A549 treated with AZD9567 at 1 μM for 4 hours (cell line): ENCODE measurements around the gene OR6S1. TPM values are rescaled to one million over a fixed set of nuclear protein-coding genes. Genes with fewer than 3 reads are reported as not detected.

Experiments
- total RNA-seq: library from RNA; stranded (reverse); fragments of 200-300 nt; extraction: Qiagen RNA extraction; gene quantifications from 5 replicates; pipeline ENCODE4 v1.2.3, GENCODE V29; 2022; ENCODE audit not compliant: insufficient read depth

The OR6S1 gene
- not detected in 5 replicates for total RNA-seq

DNA sequence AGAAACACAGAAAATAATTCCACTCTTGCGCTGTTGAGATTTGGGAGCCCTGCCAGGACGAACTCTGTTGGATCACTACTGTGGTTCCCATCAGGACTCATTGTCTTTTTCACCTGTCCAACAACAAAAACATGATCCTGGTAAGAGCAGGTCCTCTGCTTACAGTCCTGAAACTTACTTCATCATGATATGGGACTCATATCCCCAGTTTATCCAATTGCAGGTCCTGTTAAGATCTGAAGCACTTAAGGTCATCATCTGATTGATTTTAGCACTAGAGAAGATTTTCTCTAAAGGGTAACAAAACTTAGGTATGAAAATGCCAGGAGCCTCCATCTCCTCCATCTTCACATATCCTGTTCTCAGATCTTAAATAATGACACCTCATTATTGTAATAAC, at the start of gene OR6S1:
Gene OR6S1, minus strand, starts transcription at position 101 of the 400 bp plus-strand sequence. Its CDS starts 0 bp downstream, at position 101.

DNA sequence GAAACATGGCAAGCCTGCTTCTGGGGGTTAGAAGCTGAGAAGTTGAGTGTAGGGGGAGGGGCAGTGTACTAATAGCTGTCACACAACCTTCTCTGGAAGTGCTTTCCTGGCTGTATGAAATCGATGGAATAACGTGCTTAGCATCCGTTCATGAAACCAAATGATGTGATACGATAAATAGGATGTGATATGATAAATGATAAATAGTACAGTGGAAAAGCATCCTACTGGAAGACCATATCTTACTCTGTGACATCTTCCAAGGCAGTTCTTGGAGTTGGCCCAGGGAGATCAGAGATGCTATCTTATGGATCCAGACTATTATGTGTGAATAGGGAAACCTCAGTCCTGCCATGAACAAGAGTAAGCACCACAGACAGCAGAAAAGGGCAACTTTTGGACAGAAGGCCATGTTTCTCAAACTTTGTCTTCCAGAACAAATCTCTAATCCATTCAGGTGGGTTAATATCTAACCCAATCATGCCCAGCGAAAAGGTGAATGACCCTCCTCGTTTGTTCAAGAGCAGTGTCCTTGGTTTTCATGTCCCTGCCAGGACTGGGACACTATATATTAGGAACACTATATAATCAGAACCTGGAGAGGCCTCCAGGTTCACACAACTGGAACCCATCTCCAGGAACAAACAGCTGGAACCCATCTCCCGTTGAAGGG, 46.8 kb upstream of the OR6S1 start, which contains the start of gene ANG:
Gene ANG, plus strand, starts transcription at position 598 of the 673 bp plus-strand sequence. CDS start 4,801 bp downstream, outside the sequence.

DNA sequence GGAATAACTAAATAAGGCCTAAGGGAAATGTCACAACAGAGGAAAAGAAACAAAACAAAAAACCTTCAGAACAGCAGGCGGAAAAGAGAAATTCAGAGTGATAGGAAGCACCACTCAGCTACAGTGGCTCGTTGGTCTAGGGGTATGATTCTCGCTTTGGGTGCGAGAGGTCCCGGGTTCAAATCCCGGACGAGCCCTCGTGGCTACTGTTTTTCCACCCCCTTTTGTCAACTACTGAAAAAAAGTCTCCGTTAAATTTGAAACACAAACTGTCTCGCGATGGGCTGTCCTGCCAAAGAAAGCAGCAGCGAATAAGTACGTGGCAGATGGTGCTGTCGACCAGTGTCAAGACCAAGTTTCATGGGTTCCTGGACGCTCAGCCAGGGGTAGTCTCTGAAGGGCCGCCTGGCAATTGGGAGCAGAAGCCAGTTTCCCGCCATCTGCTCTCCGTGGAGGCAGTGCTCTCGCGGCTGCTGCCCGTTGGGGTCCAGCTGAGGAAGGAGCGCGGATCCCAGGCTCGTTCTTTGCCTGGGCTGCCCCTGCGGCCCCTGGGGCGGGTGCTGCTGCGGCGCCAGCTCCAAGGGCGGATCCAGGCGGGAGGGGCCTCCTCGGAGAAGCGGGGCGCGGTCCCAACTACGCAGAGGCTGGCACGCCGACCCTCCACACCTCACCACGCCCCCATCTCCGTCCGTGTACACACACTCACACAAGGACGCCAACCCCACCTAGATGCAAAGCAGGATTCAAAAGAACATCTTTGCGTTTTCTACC, 42.6 kb upstream of the OR6S1 start, which contains the start of gene RNASE4:
Gene RNASE4, plus strand, starts transcription at position 670 of the 771 bp plus-strand sequence. CDS start 14,812 bp downstream, outside the sequence.

DNA sequence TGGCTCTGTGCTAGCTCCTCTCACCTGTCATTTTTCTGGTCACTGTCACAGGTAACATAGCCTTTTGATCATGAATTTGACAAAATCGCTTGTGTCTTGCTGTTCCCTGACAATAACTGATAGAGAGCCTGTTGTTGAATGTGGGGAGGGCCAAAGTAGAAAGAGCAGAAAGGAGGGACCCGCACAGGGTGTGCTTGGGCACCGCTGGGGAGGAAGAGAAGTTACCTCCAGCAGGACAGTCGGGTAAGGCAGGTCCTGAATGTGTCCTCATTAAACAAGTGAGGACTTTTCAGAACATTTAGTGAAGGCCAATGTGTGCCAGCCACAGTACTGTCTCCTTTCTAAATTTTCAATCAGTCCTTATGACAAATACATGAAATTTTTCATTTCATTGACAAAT, 50.3 kb downstream of the OR6S1 start, which contains the start of gene RNASE12:
Gene RNASE12, minus strand, starts transcription at position 142 of the 400 bp plus-strand sequence. CDS start 653 bp downstream, outside the sequence.

Other genes with a start within 250 kb of the OR6S1 start
- 11.3 to 19.3 TPM (median 12.7 TPM) in 5 replicates for gene TEP1, start 228.2 kb downstream of the OR6S1 start, total RNA-seq
- gene KLHL33, start 205.5 kb downstream of the OR6S1 start, total RNA-seq = 0.02 TPM in 2 of 5 replicates, not detected in the others
- gene OSGEP, start 186.9 kb downstream of the OR6S1 start, total RNA-seq = 24.3 to 28.5 TPM (median 26.1 TPM) in 5 replicates
- 257 to 270 TPM (median 258 TPM) in 5 replicates for gene APEX1, start 186.5 kb downstream of the OR6S1 start, total RNA-seq
- 31.9 to 36.5 TPM (median 36.1 TPM) in 5 replicates for gene PIP4P1, start 180.3 kb downstream of the OR6S1 start, total RNA-seq
- 148 to 170 TPM (median 154 TPM) in 5 replicates for gene PNP, start 172.3 kb downstream of the OR6S1 start, total RNA-seq
- gene RNASE10, start 136.2 kb downstream of the OR6S1 start, total RNA-seq = 0.20 to 0.41 TPM (median 0.34 TPM) in 4 of 5 replicates, not detected in the other
- gene RNASE9, start 80.6 kb downstream of the OR6S1 start, total RNA-seq = not detected in 5 replicates
- gene RNASE11, start 53.7 kb downstream of the OR6S1 start, total RNA-seq = not detected in 5 replicates
- gene RNASE12, start 50.3 kb downstream of the OR6S1 start, total RNA-seq = not detected in 5 replicates
- gene RNASE4, start 42.9 kb upstream of the OR6S1 start, total RNA-seq = 7.2 to 9.3 TPM (median 7.5 TPM) in 5 replicates
- 7.4 to 10.8 TPM (median 9.1 TPM) in 5 replicates for gene ANG, start 47.1 kb upstream of the OR6S1 start, total RNA-seq
- not detected in 5 replicates for gene EDDM3A, start 104.2 kb upstream of the OR6S1 start, total RNA-seq
- gene EDDM3B, start 126.7 kb upstream of the OR6S1 start, total RNA-seq = not detected in 5 replicates
- not detected in 5 replicates for gene RNASE6, start 139.6 kb upstream of the OR6S1 start, total RNA-seq
- gene RNASE1, start 161.2 kb upstream of the OR6S1 start, total RNA-seq = 0.19 to 0.39 TPM (median 0.29 TPM) in 4 of 5 replicates, not detected in the other
- gene RNASE3, start 249.7 kb upstream of the OR6S1 start, total RNA-seq = not detected in 5 replicates